ENCODE data around the gene CSTB.
"Not testable (repeated sequence)": the region's sequence is repeated elsewhere in the genome, so short reads cannot be mapped to it uniquely, and the experiment has no call there.

Gene CSTB, protein sequence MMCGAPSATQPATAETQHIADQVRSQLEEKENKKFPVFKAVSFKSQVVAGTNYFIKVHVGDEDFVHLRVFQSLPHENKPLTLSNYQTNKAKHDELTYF

DNA sequence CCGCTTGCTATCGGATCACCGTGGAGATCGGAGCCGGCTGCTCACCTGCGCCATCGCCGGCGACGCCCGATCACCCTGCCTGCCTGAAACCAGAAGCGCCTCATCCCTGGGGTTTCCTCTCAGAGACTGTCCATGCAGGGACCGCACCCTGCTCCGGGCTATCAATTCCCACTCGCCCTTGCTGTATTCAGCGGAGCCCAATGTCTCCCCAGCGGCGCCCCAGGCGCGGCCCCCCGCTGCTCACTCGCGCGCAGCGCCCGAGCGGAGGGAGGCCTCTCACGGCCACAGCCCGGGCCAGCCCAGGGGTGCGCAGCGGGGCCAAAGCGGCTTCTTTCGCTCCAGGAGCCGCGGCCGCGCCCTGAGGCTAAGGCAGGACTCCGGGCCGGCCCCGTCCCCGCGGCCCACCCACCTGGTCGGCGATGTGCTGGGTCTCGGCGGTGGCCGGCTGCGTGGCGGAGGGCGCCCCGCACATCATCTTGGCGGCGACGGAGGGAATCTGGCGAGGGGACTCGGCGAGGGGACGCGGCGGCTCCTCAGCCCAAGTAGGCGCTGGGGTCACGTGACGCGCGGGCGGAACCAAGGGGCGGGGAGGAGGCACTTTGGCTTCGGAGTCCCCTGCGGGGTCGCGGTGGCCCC, at the start of gene CSTB:
CSTB (minus strand) TSS at position 514 of the 636 bp plus-strand sequence; CDS start at position 475, 39 bp downstream.
- DNase-seq: peak in 1 of 2 donors; percentile 89

DNA sequence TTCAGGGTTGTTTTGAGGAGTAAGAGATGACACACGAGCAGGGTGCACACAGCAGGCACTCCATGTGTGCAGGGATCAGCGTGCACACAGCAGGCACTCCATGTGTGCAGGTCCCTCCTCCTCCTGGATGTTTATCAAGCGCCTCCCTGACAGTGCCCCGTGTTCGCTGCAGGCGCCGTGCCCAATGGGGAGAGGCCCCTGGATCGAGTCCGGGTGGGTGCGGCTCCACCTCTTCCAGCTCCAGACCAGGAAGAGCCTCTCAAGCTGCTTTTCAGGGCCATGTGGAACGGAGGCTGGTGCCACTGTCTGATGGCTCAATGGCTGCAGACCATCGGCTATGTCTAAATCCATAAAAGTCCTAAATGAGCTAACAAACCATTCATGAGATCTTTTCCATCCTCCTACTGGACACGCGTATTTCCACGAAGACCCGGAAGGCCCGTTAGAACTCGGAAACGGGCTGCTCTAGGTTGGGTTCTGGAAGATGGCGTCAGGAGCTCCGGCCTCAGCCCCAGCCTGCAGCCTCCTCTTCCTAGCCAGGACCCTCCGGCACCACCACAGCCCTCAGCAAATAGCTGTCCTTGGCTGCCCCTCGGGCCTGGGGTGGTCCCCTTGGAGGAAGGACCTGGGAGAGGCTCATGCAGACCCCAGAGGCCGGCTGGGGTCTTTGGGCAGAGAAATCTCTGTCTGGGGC, 49.3 kb upstream of the CSTB start:
- peak in 1 of 2 donors; percentile 12 for DNase-seq

DNA sequence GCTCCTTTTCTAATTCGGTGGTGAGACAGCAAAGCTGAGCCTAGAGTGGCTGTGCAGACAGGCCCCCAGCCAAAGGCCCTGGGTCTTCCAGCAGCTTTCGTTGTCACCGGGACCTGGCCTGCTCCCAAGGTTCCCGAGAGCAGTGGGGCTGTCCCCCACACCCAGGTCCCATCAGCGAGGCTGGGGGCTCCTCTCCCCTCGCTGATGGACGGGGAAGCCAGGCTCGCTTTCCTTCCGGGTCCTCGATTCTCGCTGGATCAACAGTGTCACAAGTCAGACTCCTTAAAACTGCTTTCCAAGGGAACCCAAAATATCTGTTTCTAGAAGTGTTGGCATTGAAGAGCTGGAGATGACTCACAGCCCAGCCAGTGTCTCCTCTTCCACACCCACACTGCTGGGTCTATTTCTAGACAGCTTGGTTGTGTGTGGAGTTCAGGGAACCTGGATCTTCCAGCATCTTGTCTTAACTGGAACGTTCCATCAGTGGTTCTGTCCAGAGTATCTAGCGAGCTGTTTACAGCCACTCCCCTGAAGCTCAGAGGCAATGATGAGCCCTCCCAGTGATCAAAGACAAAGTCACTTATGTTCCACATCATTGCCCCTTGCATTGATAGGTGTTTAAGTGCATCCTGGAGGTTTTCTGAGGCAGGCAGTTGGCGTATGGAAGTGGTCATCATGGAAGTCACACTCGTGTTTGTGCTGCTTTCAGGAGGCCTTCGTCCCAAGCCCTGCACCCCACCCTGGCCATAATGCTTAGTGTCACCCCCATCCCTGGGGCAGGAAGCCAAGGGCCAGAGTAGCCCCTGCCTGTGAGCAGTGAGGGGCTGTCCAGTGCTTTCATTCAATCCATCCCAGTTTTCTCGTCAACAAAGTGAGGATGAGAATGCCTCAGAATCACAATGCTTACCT, 48.5 kb upstream of the CSTB start:
- peak; percentile 56 to 80 for DNase-seq

DNA sequence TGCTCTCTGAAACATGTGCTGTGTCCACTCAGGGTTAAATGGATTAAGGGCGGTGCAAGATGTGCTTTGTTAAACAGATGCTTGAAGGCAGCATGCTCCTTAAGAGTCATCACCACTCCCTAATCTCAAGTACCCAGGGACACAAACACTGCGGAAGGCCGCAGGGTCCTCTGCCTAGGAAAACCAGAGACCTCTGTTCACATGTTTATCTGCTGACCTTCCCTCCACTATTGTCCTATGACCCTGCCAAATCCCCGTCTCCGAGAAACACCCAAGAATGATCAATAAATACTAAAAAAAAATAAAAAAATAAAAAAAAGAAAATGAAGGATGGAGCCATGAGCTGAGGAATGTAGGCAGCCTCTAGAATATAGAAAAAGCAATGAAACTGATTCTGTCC, 46.6 kb upstream of the CSTB start:
- DNase-seq: not testable (repeated sequence)

DNA sequence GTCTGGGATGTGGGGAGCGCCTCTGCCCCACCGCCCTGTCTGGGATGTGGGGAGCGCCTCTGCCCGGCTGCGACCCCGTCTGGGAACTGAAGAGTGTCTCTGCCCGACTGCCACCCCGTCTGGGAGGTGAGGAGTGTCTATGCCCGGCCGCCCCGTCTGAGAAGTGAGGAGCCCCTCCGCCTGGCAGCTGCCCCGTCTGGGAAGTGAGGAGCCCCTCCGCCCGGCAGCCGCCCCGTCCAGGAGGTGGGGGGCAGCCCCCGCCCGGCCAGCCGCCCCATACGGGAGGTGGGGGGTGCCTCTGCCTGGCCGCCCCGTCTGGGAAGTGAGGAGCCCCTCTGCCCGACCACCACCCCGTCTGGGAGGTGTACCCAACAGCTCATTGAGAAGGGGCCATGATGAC, 46.1 kb upstream of the CSTB start:
- not testable (repeated sequence) for DNase-seq

DNA sequence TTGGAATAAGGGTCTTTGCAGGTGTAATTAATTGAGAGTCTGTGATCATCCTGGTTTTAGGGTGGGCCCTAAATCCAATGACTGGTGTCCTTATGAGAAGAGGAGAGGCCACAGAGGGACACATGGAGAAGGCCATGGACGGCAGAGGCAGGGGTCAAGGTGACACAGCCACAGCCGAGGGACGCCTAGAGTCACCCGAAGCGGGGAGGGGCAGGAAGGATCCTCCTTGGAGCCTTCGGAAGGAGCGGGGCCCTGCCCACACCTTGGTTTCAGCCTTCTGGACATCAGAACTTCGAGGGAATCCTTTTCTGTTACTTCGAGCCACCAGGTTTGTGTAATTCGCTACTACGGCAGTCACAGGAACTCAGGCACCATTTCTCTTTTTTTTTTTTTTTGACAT, 44.4 kb upstream of the CSTB start:
- DNase-seq: no peak

DNA sequence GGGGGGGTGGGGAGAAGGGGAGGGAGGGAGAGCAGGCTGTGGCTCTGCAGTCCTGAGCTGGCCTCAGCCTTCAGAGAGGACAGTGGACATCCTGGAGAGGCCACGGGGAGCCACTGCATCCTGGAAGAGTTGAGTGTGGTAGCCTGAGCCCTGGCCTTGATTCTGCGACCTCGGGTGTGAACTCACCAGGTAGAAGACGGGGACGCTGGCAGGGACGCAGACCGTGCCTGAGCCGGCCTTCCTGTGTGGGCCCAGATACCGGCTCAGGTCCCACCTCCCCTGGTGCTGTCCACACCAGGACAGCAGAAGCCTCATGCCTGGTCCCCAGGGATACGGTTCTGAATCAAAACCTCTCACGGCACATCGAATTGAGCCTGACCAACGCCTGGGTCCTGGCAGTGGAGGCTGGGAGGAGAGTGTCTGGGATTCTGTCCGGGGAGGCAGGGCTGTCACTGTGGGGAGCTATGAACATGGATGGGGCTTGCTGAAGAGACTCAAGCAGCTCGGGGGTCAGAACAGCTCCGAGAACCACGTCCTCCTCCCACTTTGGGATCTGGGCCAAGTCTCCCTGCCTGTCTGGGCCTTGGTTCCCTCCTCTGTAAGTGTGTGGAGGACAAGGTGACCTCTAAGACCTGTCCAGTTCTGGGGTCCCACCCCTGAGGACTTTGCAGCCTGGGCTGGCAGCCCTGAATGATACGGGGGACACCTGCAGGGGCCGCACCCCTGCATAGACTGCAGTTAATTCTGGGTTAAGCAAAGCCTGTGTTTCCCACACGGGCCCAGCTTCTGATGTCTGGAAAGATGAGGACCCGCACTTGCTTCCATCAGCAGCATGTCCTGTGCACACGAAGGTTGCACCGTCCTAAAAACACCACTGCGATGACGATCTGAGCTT, 43.6 kb upstream of the CSTB start:
- DNase-seq: no peak

DNA sequence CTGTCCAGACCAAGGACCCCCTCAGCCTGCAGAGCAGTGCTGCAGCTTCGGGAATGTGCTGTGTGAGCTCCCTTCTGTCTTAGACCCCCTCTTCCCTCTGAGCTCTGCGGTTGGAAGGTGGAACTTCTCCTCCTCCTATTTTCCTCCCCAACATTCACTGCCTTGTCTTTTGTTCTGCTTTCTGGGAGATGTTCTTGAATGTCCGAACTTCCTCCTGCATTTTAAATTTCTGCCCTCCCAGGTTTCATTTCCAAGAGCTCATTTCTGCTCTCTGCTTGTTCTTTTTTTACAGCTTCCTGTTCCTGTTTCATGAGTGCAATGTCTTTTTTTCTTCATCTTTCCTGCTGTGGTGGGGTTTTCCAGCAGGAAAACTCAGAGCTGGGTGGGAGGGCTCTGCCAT, 42.6 kb upstream of the CSTB start:
- peak; percentile 83 to 84 for DNase-seq

DNA sequence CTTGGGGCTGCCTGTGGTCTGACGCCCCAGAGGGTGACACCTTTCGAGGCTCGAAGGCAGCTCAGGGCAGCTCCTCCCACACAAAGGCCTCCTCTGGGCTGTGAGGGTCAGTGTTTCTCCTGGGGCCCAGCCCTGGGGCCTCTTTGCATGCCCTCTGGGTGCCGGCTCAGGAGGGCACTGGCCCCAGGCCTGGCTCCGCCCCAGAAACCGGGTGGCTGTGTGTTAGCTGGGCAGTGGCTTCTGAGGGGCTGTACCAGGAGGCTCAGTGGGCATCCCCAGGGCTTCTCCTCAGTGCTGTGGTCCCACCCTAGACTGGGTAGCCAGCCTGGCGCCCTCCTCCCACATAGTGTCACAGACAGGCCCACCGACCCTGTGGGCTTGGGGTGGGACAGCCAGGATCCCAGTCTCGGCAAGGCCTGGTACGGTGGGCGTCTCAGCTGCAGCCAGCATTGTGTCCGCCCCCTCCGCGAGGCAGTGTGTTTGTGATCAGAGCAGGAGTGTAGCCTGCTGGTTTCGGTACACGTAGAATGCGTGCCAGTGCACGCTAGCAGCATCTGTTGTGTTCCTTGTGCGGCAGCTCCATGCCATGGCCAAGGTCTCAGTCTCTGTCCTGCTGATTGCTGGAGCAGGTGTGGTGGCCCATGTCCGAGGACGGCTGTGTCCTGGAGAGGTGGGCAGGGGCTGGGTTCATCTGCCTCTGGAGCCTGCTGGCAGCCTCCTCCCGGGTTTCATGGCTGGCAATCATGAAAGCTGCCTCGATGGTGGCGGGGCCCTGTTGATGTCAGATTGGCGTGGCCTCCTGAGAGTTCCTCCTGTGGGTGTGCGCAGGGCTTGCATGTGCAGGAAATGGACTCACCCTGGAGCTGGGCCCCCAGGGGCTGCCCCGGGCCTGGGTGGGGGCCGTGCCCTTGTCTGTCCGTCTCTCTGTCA, 41.3 kb upstream of the CSTB start:
- DNase-seq: peak; percentile 40 to 41

DNA sequence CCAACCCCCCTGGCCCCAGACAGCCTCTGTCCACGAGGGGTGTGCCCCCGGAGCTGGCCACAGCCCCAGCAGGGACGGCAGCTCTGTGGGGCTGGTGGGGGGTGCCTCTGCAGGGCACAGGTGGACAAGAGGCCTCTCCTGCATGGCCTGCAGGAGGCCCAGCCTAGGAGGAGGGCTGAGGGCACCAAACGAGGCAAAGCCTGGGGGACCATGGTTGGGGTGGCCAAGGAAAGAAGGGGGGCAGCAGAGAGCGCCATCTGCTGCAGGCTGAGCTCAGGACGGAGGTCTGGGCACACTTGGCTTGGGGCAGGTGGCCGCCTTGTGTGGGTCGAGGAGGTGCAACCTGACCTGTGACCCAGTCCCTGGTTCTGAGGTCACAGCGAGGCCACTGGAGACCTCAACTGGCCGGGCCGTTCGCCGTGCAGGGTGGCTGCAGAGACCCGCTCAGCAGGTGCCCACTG, 40.5 kb upstream of the CSTB start:
- DNase-seq: no peak

DNA sequence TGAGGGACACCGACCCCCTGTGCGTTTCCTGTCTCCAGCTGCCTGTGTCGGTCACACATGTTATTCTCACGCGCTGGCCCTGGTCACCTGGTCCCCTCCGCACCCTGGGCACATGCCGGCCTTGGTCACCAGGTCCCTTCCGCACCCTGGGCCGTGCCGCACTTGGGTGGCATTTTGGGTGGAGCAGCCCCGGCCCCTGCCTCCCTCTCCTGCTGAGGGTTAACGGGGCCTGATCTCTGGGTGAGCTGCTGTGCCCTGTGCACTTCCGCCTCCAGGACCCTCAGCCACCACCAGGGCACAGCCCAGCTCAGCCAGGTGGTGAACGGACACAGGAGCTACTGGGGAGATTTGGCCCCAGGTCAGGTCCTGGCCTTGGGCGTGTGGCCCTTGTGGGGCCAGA, 39.9 kb upstream of the CSTB start:
- no peak for DNase-seq

DNA sequence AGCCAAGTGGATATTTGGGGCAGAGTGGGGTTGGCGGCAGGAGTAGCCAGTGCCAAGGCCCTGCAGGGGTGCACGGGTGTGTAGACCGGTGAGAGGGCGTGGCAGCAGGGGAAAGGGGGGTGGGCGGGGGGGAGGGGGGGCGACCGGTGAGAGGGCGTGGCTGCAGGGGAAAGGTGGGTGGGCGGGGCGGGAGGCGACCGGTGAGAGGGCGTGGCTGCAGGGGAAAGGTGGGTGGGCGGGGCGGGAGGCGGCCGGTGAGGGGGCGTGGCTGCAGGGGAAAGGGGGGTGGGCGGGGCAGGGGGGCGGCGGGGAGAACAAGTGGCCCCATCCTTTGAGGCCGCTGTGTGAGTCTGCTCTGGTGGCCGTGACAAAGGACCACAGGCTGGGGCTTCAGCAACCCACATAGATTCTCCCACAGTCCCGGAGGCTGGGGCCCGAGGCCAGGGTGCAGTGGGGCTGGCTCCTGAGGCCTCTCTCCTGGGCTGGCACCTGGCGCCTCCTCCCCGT, 39.1 kb upstream of the CSTB start:
- DNase-seq: no peak

DNA sequence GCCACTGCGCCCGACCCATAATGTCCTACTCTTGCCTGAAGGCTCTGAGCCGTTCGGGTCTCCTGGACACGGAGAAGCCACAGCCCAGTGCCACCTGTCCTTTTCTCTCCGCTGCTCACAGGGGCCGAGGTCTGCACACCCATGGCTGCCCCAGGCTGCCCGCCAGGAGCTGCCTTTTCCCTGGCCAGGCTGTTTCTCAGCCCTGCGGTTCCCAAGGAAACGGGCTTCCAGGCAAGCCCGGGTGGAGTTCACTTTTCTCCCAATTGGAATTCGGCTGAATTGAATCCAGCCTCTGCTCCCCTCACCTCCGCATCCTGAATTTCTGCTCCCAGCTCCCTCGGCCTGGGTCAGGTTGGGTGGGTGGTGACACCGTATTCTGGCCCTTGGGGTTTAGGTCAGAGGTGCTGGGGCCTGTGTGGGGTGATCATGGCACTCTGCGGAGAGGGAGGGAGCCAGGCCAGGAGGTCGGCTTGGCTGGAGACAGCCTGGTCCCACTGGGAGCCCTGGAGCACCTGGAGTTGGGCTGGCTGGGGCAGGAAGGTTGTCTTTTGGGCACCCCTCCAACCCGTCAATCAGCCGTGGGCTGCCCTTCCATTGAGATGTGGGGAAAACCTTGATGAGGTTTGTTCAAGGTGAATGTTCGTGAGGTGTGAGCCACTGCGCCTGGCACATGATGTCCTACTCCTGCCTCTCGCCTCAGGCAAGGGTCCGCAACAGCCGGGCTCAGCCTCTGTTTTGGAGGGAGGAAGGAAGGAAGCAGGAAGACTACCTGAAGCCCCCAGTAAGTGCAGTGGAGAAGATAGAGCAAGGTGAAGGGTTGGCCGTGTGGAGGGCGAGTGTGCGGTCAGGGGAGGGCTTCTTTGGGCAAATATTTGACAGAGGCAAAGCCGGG, 38.4 kb upstream of the CSTB start:
- no peak for DNase-seq

DNA sequence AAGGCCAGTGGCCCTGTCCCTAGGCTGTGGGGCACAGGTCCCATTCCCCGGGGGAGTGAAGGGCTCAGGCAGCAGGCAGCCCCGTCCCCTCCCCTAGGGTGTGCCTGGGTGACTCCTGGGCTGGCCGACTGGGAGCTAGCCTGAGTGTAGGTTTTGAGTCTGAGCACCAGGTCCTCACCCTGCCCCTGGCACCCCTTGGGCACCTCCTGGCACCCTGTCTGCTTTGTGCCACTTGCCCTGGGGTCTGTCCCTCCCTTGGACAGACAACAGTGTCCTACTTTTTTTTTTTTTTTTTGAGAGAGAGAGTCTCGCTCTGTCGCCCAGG, 37.5 kb upstream of the CSTB start:
- no peak for DNase-seq

DNA sequence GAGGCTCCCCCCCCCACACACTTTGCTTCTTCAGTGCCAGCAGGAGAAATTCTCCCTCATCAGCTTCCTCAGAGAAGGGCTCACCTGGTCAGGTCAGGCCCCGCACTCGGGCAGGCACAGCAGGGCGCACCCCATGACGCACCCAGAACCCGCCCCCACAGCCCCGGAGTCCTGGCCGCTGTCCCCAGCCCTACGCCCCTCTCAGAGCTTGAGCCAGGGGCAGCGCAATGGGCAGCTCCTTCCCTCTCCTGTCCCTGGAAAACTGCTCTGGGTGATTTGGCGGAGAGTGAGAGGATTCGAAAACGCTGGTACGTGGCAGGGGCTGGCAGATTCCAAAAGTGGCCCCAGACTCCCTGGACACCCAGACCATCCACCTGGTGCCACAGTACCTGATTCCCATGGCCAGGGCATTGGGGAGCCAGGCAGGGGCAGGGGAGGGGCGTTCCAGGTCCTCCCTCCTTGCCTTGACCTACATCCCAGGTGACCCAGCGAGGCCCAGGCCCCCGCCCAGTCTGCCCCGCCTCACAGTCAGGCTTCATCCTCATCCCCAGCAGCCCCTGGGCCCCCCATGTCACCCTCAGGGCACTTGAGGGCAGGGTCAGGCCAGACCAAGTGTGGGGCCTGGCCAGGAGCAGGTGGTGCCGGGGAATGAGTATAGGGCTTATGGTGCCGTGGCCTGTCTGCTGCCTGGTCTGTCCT, 37.0 kb upstream of the CSTB start:
- no peak for DNase-seq

DNA sequence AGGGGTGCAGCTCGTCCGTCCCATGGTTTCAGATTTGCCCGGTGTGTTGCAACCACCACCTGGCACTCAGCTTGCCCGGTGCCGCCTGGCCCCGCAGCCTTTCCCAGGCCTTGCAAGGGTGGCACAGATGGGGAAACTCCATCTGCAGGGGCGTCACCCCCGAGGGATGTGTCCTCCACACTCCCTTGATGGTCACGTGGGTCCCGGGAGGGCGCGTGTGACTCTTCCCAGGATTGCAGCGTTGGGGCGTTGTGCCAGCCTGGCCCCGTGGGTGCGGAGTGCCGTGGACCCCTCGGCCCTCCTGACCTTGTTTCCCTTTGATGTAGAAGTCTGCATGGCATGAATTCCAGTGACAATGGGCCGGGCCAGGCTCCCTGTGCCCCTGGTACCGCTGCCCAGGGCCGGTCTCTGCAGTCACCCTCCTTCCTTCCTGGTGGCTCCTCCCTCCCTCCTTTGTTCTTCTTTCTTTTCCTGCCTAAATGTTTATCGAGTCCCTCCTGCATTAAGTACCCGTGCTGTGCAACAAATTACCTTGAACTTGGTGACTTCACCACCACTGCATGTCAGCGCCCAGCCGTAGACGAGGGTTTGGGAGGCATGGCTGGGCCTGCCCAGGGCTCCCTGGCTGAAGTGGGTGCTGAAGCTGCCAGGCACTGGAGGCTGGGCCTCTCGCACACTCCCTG, 36.2 kb upstream of the CSTB start:
- DNase-seq: peak; percentile 78 to 82

DNA sequence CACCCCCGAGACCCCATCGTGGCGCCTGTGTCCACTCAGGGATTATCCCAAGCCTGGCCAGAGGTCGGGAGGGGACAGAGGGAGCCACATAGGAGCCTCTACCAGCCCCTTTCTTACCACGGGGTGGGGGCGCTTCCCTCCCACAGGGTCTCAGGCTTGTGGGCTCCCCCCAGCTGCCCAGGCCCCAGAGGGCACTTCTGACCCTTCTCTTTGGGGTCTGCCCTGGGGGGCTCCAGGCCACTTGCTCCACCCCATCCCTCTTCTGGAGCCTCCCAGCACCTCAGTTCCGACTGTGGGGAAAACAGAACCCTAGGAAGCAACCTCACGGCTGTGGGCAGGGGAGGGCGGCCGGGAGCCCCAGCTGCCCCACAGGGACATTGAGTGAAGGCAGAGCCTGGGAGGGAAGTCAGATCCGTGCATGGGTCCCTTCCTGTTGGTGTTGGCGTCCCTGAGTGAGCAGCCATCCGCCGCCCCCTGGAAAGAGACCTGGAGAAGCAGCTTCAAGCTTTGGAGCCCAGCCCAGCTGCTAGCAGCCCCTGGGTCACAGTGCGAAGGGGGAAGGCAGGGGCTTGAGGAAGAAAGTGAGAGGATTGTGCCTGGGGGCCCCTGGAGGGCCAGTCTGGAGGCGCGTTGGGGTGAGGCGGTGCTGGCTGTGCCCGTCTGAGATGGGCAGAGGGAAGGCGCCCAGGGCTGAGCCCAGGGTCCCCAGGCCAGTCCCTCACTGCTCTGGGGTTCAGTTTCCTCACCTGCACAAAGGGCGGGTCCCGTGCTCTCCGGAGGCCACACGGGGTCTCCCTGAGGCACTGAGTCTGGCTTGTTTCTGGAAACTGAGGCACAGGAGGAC, 35.4 kb upstream of the CSTB start:
- DNase-seq: no peak
